Measurements from ENCODE around the gene BMP8B. TPM values are rescaled to one million over a fixed set of nuclear protein-coding genes. Genes with fewer than 3 reads are reported as not detected.

Gene BMP8B
- total RNA-seq: 0.14 to 0.31 TPM (median 0.18 TPM) in 3 replicates

- H3K9me3 Mint-ChIP-seq: no peaks in the 10 kb centered on the region
- peak within 1 kb of the TSS; percentile 64 for H3K4me3 Mint-ChIP-seq
- H3K27ac Mint-ChIP-seq: no peak within 1 kb of the TSS
- DNase-seq (ENCODE audit: low spot score in 2 of 2, unreplicated experiment in 2 of 2): no peak
- no peaks in the 10 kb centered on the region for H3K36me3 Mint-ChIP-seq
- TF ChIP-seq CTCF (IDR thresholded peaks at IDR 0.05; ENCODE audit: unreplicated experiment): no peak
- H3K27me3 Mint-ChIP-seq (ENCODE audit: low read depth): peaks cover 76% of the 10 kb centered on the region
- H3K4me1 Mint-ChIP-seq: peaks cover 3% of the 10 kb centered on the region
These were observed at the start of gene BMP8B for GRCh38 chr1:39788758-39789570. TSS of gene BMP8B (minus strand) at chr1:39788865. CDS start at chr1:39788485, 380 bp downstream.

- Mint-ChIP-seq H3K27ac (no peak overlapping the region), H3K4me3 (no peak overlapping the region), H3K4me1 (peaks cover 31% of the 10 kb centered on the region), H3K27me3 (ENCODE audit: low read depth) (no peaks in the 10 kb centered on the region), H3K36me3 (peaks cover 22% of the 10 kb centered on the region), H3K9me3 (no peaks in the 10 kb centered on the region)
- no peak for TF ChIP-seq CTCF (IDR thresholded peaks at IDR 0.05; ENCODE audit: unreplicated experiment)
- no peak for DNase-seq (ENCODE audit: low spot score in 2 of 2, unreplicated experiment in 2 of 2)
These were observed 48.0 kb upstream of the BMP8B start for GRCh38 chr1:39836595-39837110.

GRCh38 chr1:39835935-39836594 lies 47.4 kb upstream of the BMP8B start:
- TF ChIP-seq CTCF (IDR thresholded peaks at IDR 0.05; ENCODE audit: unreplicated experiment): no peak
- no peak overlapping the region for H3K4me3 Mint-ChIP-seq
- H3K27ac Mint-ChIP-seq: no peak overlapping the region
- no peak for DNase-seq (ENCODE audit: low spot score in 2 of 2, unreplicated experiment in 2 of 2)
- no peaks in the 10 kb centered on the region for H3K9me3 Mint-ChIP-seq
- peaks cover 17% of the 10 kb centered on the region for H3K36me3 Mint-ChIP-seq
- H3K4me1 Mint-ChIP-seq: peaks cover 30% of the 10 kb centered on the region
- no peaks in the 10 kb centered on the region for H3K27me3 Mint-ChIP-seq (ENCODE audit: low read depth)

GRCh38 chr1:39835110-39835509 lies 46.4 kb upstream of the BMP8B start:
- peak overlapping the region; percentile 28 for H3K27ac Mint-ChIP-seq
- H3K9me3 Mint-ChIP-seq: no peaks in the 10 kb centered on the region
- H3K36me3 Mint-ChIP-seq: peaks cover 14% of the 10 kb centered on the region
- no peak for DNase-seq (ENCODE audit: low spot score in 2 of 2, unreplicated experiment in 2 of 2)
- no peak overlapping the region for H3K4me3 Mint-ChIP-seq
- TF ChIP-seq CTCF (IDR thresholded peaks at IDR 0.05; ENCODE audit: unreplicated experiment): no peak
- H3K27me3 Mint-ChIP-seq (ENCODE audit: low read depth): no peaks in the 10 kb centered on the region
- H3K4me1 Mint-ChIP-seq: peaks cover 34% of the 10 kb centered on the region

- Mint-ChIP-seq H3K27ac (no peak overlapping the region), H3K4me3 (no peak overlapping the region), H3K9me3 (no peaks in the 10 kb centered on the region), H3K27me3 (ENCODE audit: low read depth) (no peaks in the 10 kb centered on the region), H3K4me1 (peaks cover 31% of the 10 kb centered on the region), H3K36me3 (peaks cover 8% of the 10 kb centered on the region)
- DNase-seq (ENCODE audit: low spot score in 2 of 2, unreplicated experiment in 2 of 2): no peak
- no peak for TF ChIP-seq CTCF (IDR thresholded peaks at IDR 0.05; ENCODE audit: unreplicated experiment)
These were observed 45.1 kb upstream of the BMP8B start for GRCh38 chr1:39833621-39834385.

Data from mesothelial cell of epicardium (in vitro differentiated cells).